B cell (primary cell): ENCODE data around the gene ENDOV. TPM values are rescaled to one million over a fixed set of nuclear protein-coding genes. Genes with fewer than 3 reads are reported as not detected.

Experiments used
- ATAC-seq: fragments of 200-7000 bp; cut with Tn5 transposase; one replicate; pipeline ENCODE4 v1.10.0; 2021; ENCODE audit warnings: low read depth, mild to moderate bottlenecking, moderate number of reproducible peaks, moderate library complexity
- CTCF ChIA-PET: fragments of 350-600 bp; sonication (Branson Sonifier 250); formaldehyde crosslinking; loops from one replicate; lab custom pipeline; 2021; ENCODE audit warnings: antibody characterized with exemption, inconsistent platforms; lab: Charles Lee
- POLR2A ChIA-PET: fragments of 350-600 bp; sonication (Branson Sonifier 250); formaldehyde crosslinking; loops from one replicate; lab custom pipeline; 2021; ENCODE audit warnings: antibody characterized with exemption; lab: Charles Lee
- DNase-seq: peaks from one replicate; pipeline ENCODE4 v3.0.0; 2013
- H2AFZ ChIP-seq: 2 replicates; pipeline ENCODE4 v1.6.1; 2012; ENCODE audit warnings: mild to moderate bottlenecking, low read depth, low read length; ENCODE audit not compliant: insufficient read depth, poor library complexity, severe bottlenecking
- H3K27ac ChIP-seq, 2 donors: 1 replicate in 1 of 2; 2 replicates in 1 of 2; pipeline ENCODE4 v1.5.1; 2012 to 2013; ENCODE audit warnings: low read length in 2 of 2, mild to moderate bottlenecking in 2 of 2, moderate library complexity in 1 of 2
- H3K27me3 ChIP-seq, 4 experiments: fragments of 200-600 bp in 1 of 4; sonication (generic) in 1 of 4; replicated peaks in 1 of 4; 1 replicate in 2 of 4; 2 replicates in 2 of 4; pipeline versions ENCODE4 v1.6.1 to v1.7.0; 2013 to 2016; ENCODE audit warnings: low read length in 3 of 4, mild to moderate bottlenecking in 2 of 4, mixed read lengths in 1 of 4, moderate library complexity in 1 of 4; ENCODE audit not compliant: insufficient read depth in 4 of 4, control insufficient read depth in 3 of 4; ENCODE audit errors: control extremely low read depth in 1 of 4
- H3K36me3 ChIP-seq, 2 experiments: replicated peaks in 1 of 2; 1 replicate in 1 of 2; 2 replicates in 1 of 2; pipeline versions ENCODE4 v1.6.1 to v1.7.1; 2013; ENCODE audit warnings: low read length in 1 of 2; ENCODE audit not compliant: insufficient read depth in 2 of 2, control insufficient read depth in 1 of 2; ENCODE audit errors: control extremely low read depth in 1 of 2, extremely low read depth in 1 of 2
- H3K4me1 ChIP-seq, 2 donors: fragments of 200-600 bp in 1 of 2; sonication (generic) in 1 of 2; 1 replicate in 1 of 2; 2 replicates in 1 of 2; pipeline versions ENCODE4 v1.5.1 to v1.6.1; 2013 to 2017; ENCODE audit warnings: low read length in 2 of 2; ENCODE audit not compliant: control insufficient read depth in 2 of 2, insufficient read depth in 2 of 2
- H3K4me2 ChIP-seq: replicated peaks from 2 replicates; pipeline ENCODE3; 2012; ENCODE audit warnings: mild to moderate bottlenecking, low read depth, low read length; ENCODE audit not compliant: poor library complexity, severe bottlenecking
- H3K4me3 ChIP-seq, 5 experiments: fragments of 200-600 bp in 1 of 5; sonication (generic) in 1 of 5; 1 replicate in 3 of 5; 2 replicates in 2 of 5; pipeline versions ENCODE4 v1.5.1 to v1.7.0; 2011 to 2016; ENCODE audit warnings: low read length in 4 of 5, mild to moderate bottlenecking in 4 of 5, low read depth in 2 of 5, control low read depth in 1 of 5, moderate library complexity in 1 of 5; ENCODE audit not compliant: insufficient read depth in 1 of 5; ENCODE audit errors: control extremely low read depth in 1 of 5, extremely low read depth in 1 of 5
- H3K79me2 ChIP-seq: fragments of 200-600 bp; sonication (generic); one replicate; pipeline ENCODE4 v1.6.0; 2016; ENCODE audit warnings: low read length; ENCODE audit not compliant: control insufficient read depth, insufficient read depth
- H3K9ac ChIP-seq: fragments of 200-600 bp; sonication (generic); 2 replicates; pipeline ENCODE4 v1.6.1; 2017; ENCODE audit warnings: mild to moderate bottlenecking, low read length, moderate library complexity
- H3K9me3 ChIP-seq, 3 donors: one replicate each; pipeline versions ENCODE4 v1.6.1 to v1.7.1; 2013; ENCODE audit warnings: low read length in 2 of 3; ENCODE audit not compliant: control insufficient read depth in 2 of 3, insufficient read depth in 1 of 3; ENCODE audit errors: control extremely low read depth in 1 of 3
- H4K20me1 ChIP-seq: 2 replicates; pipeline ENCODE4 v1.6.0; 2012; ENCODE audit warnings: mild to moderate bottlenecking, low read length; ENCODE audit not compliant: insufficient read depth, control insufficient read depth, poor library complexity, severe bottlenecking
- H3K27ac Mint-ChIP-seq: one replicate; pipeline ENCODE4 v1.8.0; 2021; ENCODE audit warnings: mixed read lengths
- H3K27me3 Mint-ChIP-seq: one replicate; pipeline ENCODE4 v1.8.0; 2021; ENCODE audit warnings: mixed read lengths
- H3K4me1 Mint-ChIP-seq: one replicate; pipeline ENCODE4 v1.8.0; 2021; ENCODE audit warnings: mixed read lengths
- H3K4me3 Mint-ChIP-seq: one replicate; pipeline ENCODE4 v1.8.0; 2021; ENCODE audit warnings: mixed read lengths
- H3K9me3 Mint-ChIP-seq: one replicate; pipeline ENCODE4 v1.8.0; 2022; ENCODE audit warnings: mixed read lengths; ENCODE audit not compliant: insufficient read depth
- CTCF ChIP-seq: fragments of 200-600 bp; IDR thresholded peaks from one replicate; pipeline ENCODE4 v1.8.0; 2022; ENCODE audit warnings: antibody characterized with exemption, mild to moderate bottlenecking
- EZH2 ChIP-seq: IDR thresholded peaks from 2 replicates; pipeline ENCODE4 v1.6.1; 2012; ENCODE audit warnings: borderline replicate concordance, low read depth, mild to moderate bottlenecking, moderate library complexity, low read length; ENCODE audit not compliant: insufficient read depth, poor library complexity, severe bottlenecking
- WGBS: methylation state at CpG from one replicate; pipeline ENCODE4 v1.1.5; 2013; ENCODE audit warnings: missing lambda C conversion rate; ENCODE audit not compliant: insufficient coverage; 5-methylcytosine and 5-hydroxymethylcytosine counted together
- intact Hi-C: fragments of 100-400 bp; cut with micrococcal nuclease; formaldehyde crosslinking; loops from one replicate; pipeline ENCODE4 v1.10.0; 2022
- polyA plus RNA-seq: library from polyadenylated mRNA; depleted of rRNA; stranded (reverse); fragments of >200 nt; gene quantifications from 2 replicates; pipeline ENCODE4 v1.2.3, GENCODE V29; 2012
- total RNA-seq, 2 donors: library from RNA; stranded (reverse); fragments of 120-200 nt in 1 of 2; gene quantifications; 1 replicate in 1 of 2; 2 replicates in 1 of 2; pipeline versions ENCODE4 v1.2.3 to v1.2.4, GENCODE V29; 2013 to 2022

The ENDOV gene
- total and polyA plus RNA-seq, 2 donors (not counting 1 experiment from before 2014, with no cell fraction given) = 25.3 to 49.5 TPM

- Mint-ChIP-seq H3K4me1 (no peaks in the 10 kb centered on the region), H3K4me3 (no peak overlapping the region), H3K27ac (no peak overlapping the region), H3K27me3 (no peaks in the 10 kb centered on the region), H3K9me3 (no peaks in the 10 kb centered on the region)
- WGBS = 95% methylated on average over 16 of the region's 24 CpGs
- Histone ChIP-seq H2AFZ (no peak overlapping the region), H3K4me1 (no peaks in the 10 kb centered on the region), H3K27me3 (no peaks in the 10 kb centered on the region), H3K9ac (no peak overlapping the region), H4K20me1 (peaks cover 5% of the 10 kb centered on the region), H3K4me3 (no peak overlapping the region), H3K9me3 (no peaks in the 10 kb centered on the region), H3K4me2 (no peak overlapping the region), H3K36me3 (peaks cover 0 to 95% of the 10 kb centered on the region in 2 experiments), H3K27ac (no peak overlapping the region), H3K79me2 (no peaks in the 10 kb centered on the region)
- no peak for ATAC-seq
- TF ChIP-seq CTCF = no peak
- TF ChIP-seq EZH2 = no peak
- no peak for DNase-seq
- ChIA-PET CTCF (no interaction called here), POLR2A (no interaction called here)
- intact Hi-C loops = no loop called here
Measured at GRCh38 chr17:80384078-80384960, 30.6 kb upstream of the ENDOV start.

- Mint-ChIP-seq H3K9me3 (no peaks in the 10 kb centered on the region), H3K27me3 (no peaks in the 10 kb centered on the region), H3K4me3 (no peak overlapping the region), H3K4me1 (no peaks in the 10 kb centered on the region), H3K27ac (no peak overlapping the region)
- no peak overlapping the region for H3K9ac ChIP-seq
- H3K4me1 ChIP-seq = no peaks in the 10 kb centered on the region
- ChIA-PET CTCF (no interaction called here), POLR2A (no interaction called here)
- no peak overlapping the region for H3K4me2 ChIP-seq
- no peak overlapping the region for H3K27ac ChIP-seq
- ATAC-seq = no peak
- WGBS = 97% methylated on average over 6 of the region's 9 CpGs
- no peaks in the 10 kb centered on the region for H3K27me3 ChIP-seq
- TF ChIP-seq EZH2 = no peak
- no peak for TF ChIP-seq CTCF
- DNase-seq = no peak
- H3K9me3 ChIP-seq = no peaks in the 10 kb centered on the region
- intact Hi-C loops = no loop called here
- H3K79me2 ChIP-seq = no peaks in the 10 kb centered on the region
- H4K20me1 ChIP-seq = peaks cover 7% of the 10 kb centered on the region
- H3K36me3 ChIP-seq = peaks cover 0 to 95% of the 10 kb centered on the region in 2 experiments
- H2AFZ ChIP-seq = no peak overlapping the region
- no peak overlapping the region for H3K4me3 ChIP-seq
Measured at GRCh38 chr17:80385046-80385445, 29.9 kb upstream of the ENDOV start.
